Activated CD8-positive, alpha-beta memory T cell treated with anti-CD3 and anti-CD28 coated beads, Interleukin-2, amount 10 ng/mL, durations not matched to agents 7 days and 5 days (primary cell): Measurements from ENCODE around the gene MAML3. TPM values are rescaled to one million over a fixed set of nuclear protein-coding genes. Genes with fewer than 3 reads are reported as not detected.

Experiments used
- ATAC-seq: fragments of 150-1000 bp; cut with Tn5 transposase; one replicate; pipeline ENCODE4 v1.10.0; 2021; ENCODE audit warnings: moderate library complexity
- CTCF ChIA-PET: fragments of 350-600 bp; sonication (Branson Sonifier 250); formaldehyde crosslinking; loops from one replicate; lab custom pipeline; 2021; ENCODE audit warnings: antibody characterized with exemption; lab: Charles Lee
- DNase-seq: peaks from one replicate; pipeline ENCODE4 v3.0.0-alpha.2; 2020
- H3K27ac Mint-ChIP-seq: one replicate; pipeline ENCODE4 v1.8.0; 2021; ENCODE audit warnings: mild to moderate bottlenecking, mixed read lengths
- H3K27me3 Mint-ChIP-seq: one replicate; pipeline ENCODE4 v1.8.0; 2021; ENCODE audit warnings: mixed read lengths
- H3K36me3 Mint-ChIP-seq: one replicate; pipeline ENCODE4 v1.8.0; 2021; ENCODE audit warnings: mild to moderate bottlenecking, mixed read lengths
- H3K4me1 Mint-ChIP-seq: one replicate; pipeline ENCODE4 v1.8.0; 2021; ENCODE audit warnings: mixed read lengths
- H3K4me3 Mint-ChIP-seq: one replicate; pipeline ENCODE4 v1.8.0; 2021; ENCODE audit warnings: mild to moderate bottlenecking, moderate library complexity, mixed read lengths
- H3K9me3 Mint-ChIP-seq: one replicate; pipeline ENCODE4 v1.8.0; 2022; ENCODE audit warnings: low read depth, mixed read lengths
- total RNA-seq, 2 experiments: library from RNA; stranded (reverse); gene quantifications; one replicate each; pipeline ENCODE4 v1.2.3, GENCODE V29; 2021

MAML3 gene
- total RNA-seq, 2 experiments from 2014 or later: 1.8 to 4.3 TPM

DNA sequence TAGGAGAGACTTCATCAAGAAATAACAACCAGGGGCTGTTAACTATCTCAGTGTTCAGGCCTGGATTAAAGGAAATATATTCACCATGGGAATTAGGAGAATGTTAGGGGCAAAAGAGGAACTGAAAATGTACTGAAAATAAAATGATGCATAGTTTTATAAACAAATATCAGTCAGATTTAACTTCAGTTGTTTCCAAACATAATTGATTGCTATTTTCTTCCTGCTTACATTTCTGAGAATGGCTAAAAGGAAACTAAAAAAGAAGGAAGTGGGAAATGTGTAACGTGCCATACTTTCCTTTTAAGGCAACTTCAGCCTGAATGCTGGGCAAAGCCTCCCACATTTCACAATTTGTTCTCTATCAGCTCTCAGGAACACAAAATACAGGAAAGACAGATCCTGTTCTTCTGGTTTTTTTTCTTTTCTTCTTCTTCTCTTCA is 178.1 kb downstream of the MAML3 start:
- Mint-ChIP-seq H3K27me3 (no peaks in the 10 kb centered on the region), H3K36me3 (peaks cover 12% of the 10 kb centered on the region), H3K4me3 (no peak overlapping the region), H3K9me3 (no peaks in the 10 kb centered on the region), H3K27ac (peak overlapping the region; percentile 13), H3K4me1 (peaks cover 58% of the 10 kb centered on the region)
- no peak for ATAC-seq
- DNase-seq: no peak
- CTCF ChIA-PET: no interaction called here

DNA sequence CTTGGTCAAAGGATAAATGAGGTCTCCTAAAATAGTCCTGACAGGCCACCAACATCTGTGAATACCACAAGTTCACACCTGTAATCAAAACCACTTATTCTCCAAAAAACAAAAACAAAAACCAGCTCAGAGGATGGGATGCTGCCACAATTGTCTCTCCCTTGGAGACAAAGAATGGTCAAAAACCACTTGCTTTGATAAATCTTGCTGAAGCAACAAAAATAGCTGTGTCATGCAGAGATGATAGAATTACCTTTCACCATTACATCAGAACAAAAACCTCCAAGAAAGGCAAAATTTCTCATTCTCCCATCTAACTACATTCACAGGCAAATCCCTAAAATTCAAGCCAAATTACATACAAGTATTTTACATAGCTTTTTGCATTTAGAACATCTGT is 180.4 kb downstream of the MAML3 start:
- Mint-ChIP-seq H3K36me3 (peaks cover 6% of the 10 kb centered on the region), H3K27ac (no peak overlapping the region), H3K4me1 (peaks cover 49% of the 10 kb centered on the region), H3K9me3 (no peaks in the 10 kb centered on the region), H3K4me3 (no peak overlapping the region), H3K27me3 (no peaks in the 10 kb centered on the region)
- DNase-seq (no peak), ATAC-seq (no peak)
- CTCF ChIA-PET: interaction anchor here (0.6 to 2.7 kb wide), 4 partner anchors 8 to 364 kb away, joined by 3 to 7 read pairs (median 5); no protein-coding TSS in a partner anchor

DNA sequence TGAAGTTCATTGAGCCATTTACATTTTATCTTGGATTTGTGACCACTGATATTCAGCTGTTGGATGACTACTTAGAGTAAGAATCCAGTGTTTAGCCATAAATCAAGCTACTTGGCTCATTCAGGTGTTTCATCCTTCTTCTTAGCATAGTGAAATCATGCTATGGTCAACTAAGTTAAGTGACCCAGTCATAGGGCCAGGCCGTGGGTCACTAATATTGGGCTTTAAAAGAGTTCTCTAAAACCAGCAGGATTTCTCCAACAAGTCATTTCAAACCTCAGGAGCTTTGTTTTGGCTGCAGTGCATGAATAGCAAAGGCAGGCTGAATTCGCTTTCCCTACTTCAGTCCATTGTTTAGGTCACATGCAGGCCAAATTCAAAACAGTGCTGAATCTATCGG is 181.0 kb downstream of the MAML3 start:
- CTCF ChIA-PET: interaction anchor here (1.3 to 2.7 kb wide), 3 partner anchors 9 to 281 kb away, joined by 5 to 7 read pairs (median 5); no protein-coding TSS in a partner anchor
- peaks cover 6% of the 10 kb centered on the region for H3K36me3 Mint-ChIP-seq

DNA sequence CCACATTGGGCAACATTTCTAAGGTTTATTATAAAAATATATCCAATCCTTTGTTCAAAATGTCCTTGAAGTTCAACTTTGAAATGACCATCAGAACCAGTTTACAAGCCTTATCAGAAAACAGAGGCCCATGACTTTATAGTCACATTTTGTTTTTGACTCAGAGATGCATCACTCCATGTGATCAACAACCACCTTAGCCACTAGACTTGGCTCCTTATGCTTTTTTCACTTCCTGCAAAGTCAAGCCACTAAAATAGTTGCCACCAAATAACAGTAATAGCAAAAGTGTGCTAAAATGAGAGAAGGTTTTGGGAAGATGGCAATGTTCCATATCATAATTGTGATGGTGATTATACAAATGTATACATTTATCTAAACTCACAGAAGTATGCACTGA is 181.7 kb downstream of the MAML3 start:
- no peaks in the 10 kb centered on the region for H3K9me3 Mint-ChIP-seq
- no peak for ATAC-seq
- H3K4me3 Mint-ChIP-seq: no peak overlapping the region
- DNase-seq: no peak
- H3K27ac Mint-ChIP-seq: no peak overlapping the region
- peaks cover 5% of the 10 kb centered on the region for H3K36me3 Mint-ChIP-seq
- CTCF ChIA-PET: interaction anchor here (1.3 to 2.7 kb wide), 3 partner anchors 10 to 281 kb away, joined by 5 to 7 read pairs (median 5); no protein-coding TSS in a partner anchor
- peaks cover 2% of the 10 kb centered on the region for H3K27me3 Mint-ChIP-seq
- H3K4me1 Mint-ChIP-seq: peaks cover 39% of the 10 kb centered on the region

More for the DNA sequence above, 181.0 kb downstream of the MAML3 start:
- H3K27me3 Mint-ChIP-seq: no peaks in the 10 kb centered on the region
- H3K4me3 Mint-ChIP-seq: no peak overlapping the region
- peaks cover 44% of the 10 kb centered on the region for H3K4me1 Mint-ChIP-seq
- H3K9me3 Mint-ChIP-seq: no peaks in the 10 kb centered on the region
- no peak overlapping the region for H3K27ac Mint-ChIP-seq
- DNase-seq: no peak
- no peak for ATAC-seq

DNA sequence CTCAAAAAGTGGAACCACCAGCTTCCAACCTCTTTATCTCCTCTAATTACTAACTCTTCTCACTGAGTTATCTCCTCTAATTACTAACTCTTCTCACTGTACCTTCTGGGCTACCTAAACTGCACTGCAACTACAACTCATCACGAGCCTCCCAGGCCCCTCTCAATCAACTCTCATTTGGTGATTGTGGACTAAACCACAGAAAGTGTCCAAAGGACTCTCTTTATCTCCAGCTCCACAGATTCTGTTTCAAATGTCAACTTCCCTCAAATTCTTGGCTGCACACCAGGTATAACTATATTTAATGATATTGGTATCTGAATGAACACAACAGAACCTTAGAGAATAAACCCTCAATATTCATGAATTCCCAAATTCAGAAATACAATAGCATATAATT is 182.9 kb downstream of the MAML3 start:
- H3K36me3 Mint-ChIP-seq: peaks cover 3% of the 10 kb centered on the region
- no peak for DNase-seq
- no peaks in the 10 kb centered on the region for H3K9me3 Mint-ChIP-seq
- no peak overlapping the region for H3K27ac Mint-ChIP-seq
- ATAC-seq: no peak
- H3K4me1 Mint-ChIP-seq: peaks cover 30% of the 10 kb centered on the region
- CTCF ChIA-PET: no interaction called here
- peaks cover 12% of the 10 kb centered on the region for H3K27me3 Mint-ChIP-seq
- no peak overlapping the region for H3K4me3 Mint-ChIP-seq

DNA sequence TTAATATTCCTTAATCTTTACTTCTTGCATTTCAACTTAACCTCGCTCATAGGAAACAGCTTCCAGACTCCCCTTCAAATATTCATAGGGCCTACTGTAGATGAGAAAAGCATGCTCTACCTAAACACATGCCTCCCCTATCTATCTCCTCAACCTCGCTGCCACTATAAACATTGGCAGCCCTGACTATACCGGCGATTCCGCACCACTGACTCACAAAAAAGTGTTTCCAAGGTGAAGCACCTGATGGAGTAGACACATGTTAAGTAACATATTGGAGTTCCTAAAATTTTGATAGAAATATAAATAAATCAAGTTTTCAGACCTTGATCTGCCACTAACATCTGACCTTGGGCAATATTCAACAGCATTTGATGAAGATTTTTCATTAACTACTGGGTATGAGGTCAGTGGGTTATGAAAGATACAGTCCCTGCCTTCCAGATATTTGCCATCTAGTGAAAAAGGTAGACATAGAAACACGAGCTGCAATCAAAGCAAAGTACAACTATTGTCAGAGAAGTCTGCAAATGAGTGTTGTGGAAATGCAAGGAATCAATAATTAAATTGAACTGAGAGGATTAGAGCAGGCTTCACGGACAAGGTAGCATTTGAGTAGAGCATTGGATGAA is 184.2 kb downstream of the MAML3 start:
- Mint-ChIP-seq H3K4me3 (no peak overlapping the region), H3K27me3 (peaks cover 22% of the 10 kb centered on the region), H3K9me3 (no peaks in the 10 kb centered on the region), H3K36me3 (peaks cover 3% of the 10 kb centered on the region), H3K4me1 (peaks cover 16% of the 10 kb centered on the region), H3K27ac (no peak overlapping the region)
- DNase-seq (no peak), ATAC-seq (no peak)
- CTCF ChIA-PET: no interaction called here

DNA sequence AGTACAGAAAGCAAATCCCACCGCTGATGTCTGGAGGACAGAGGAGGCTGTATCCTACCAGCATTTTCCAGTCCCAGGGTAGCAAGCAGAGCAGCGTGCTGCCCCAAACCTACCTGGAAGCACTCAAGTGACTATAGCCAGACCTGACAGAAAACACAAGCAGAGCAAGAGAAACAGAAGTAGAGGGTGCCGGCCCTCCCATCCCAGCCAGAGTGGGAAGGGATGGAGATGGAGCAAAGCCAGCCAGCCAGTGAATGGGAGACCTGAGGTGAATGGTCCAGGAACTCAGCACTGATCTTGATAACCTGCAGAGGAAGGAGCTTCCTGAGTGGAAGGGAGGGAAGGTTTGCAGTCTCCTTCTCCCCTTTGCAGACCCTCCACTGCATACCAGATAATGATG is 185.2 kb downstream of the MAML3 start:
- CTCF ChIA-PET: no interaction called here
- H3K4me1 Mint-ChIP-seq: peaks cover 15% of the 10 kb centered on the region
- ATAC-seq: no peak
- H3K4me3 Mint-ChIP-seq: no peak overlapping the region
- no peak overlapping the region for H3K27ac Mint-ChIP-seq
- H3K36me3 Mint-ChIP-seq: peaks cover 3% of the 10 kb centered on the region
- DNase-seq: no peak
- H3K9me3 Mint-ChIP-seq: no peaks in the 10 kb centered on the region
- H3K27me3 Mint-ChIP-seq: peaks cover 26% of the 10 kb centered on the region

DNA sequence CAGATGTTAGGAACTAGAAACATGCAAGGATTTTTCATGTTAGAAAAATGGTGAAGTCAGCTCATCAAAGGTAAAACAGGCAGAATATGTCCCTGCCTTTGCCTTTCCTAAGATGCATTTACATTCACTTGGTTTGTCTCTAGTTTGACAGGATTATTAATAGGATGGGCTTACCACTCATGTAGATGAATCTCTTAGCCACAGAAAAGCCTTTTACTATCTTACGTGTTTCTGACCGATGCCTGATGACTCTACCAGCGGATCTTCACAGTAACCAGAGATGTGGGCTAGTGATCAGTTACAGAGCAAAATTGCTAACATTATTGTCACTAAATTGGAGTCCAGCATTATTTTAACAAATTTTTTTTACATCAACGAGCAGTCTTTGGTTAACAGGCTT is 187.6 kb downstream of the MAML3 start:
- no peak overlapping the region for H3K4me3 Mint-ChIP-seq
- CTCF ChIA-PET: no interaction called here
- no peaks in the 10 kb centered on the region for H3K4me1 Mint-ChIP-seq
- no peak for DNase-seq
- no peaks in the 10 kb centered on the region for H3K36me3 Mint-ChIP-seq
- no peak for ATAC-seq
- no peak overlapping the region for H3K27ac Mint-ChIP-seq
- H3K27me3 Mint-ChIP-seq: peaks cover 37% of the 10 kb centered on the region
- H3K9me3 Mint-ChIP-seq: no peaks in the 10 kb centered on the region

DNA sequence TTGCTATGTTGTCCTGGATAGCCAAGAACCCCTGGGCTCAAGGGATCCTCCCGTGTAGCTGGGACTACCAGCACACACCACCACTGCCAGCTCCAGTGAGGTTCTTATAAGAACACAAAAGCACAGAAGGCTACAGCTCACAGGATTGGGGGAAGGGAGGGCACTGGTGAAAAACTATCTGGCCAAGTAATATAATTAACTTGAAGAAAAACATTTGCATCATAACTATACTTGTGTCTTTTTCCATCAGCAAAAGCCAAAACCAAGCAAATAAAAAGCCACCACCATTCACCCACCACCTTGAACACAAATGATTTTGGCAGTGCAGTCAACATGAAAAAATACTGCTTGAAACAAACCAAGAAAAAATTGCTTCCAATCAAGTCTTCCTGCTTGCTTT is 188.2 kb downstream of the MAML3 start:
- CTCF ChIA-PET: interaction anchor here (1.7 kb wide), 1 partner anchor 86 kb away, joined by 4 read pairs; no protein-coding TSS in a partner anchor
- ATAC-seq: no peak
- Mint-ChIP-seq H3K27ac (no peak overlapping the region), H3K4me3 (no peak overlapping the region), H3K36me3 (peaks cover 3% of the 10 kb centered on the region), H3K27me3 (peaks cover 43% of the 10 kb centered on the region), H3K9me3 (no peaks in the 10 kb centered on the region), H3K4me1 (no peaks in the 10 kb centered on the region)
- no peak for DNase-seq

DNA sequence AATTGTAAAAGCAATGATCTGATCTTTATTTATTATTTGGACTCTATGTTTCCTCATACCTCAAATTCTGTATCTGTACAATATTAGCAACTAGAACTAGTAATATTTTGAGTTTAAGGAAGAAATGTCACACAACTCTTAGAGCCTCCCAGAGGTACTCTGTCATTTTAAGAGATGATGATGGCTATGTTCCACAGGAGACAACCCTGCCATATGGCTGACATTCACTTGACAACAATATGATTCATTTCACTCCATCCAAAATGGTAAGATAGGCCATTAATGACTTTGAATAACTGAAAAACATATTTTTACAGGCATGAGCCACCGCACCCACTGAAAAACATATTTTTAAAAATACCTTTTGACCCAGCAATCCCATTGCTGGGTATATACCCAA is 190.3 kb downstream of the MAML3 start:
- Mint-ChIP-seq H3K36me3 (peaks cover 3% of the 10 kb centered on the region), H3K4me3 (no peak overlapping the region), H3K9me3 (no peaks in the 10 kb centered on the region), H3K27ac (no peak overlapping the region), H3K4me1 (no peaks in the 10 kb centered on the region), H3K27me3 (peaks cover 61% of the 10 kb centered on the region)
- no peak for ATAC-seq
- CTCF ChIA-PET: no interaction called here
- no peak for DNase-seq

DNA sequence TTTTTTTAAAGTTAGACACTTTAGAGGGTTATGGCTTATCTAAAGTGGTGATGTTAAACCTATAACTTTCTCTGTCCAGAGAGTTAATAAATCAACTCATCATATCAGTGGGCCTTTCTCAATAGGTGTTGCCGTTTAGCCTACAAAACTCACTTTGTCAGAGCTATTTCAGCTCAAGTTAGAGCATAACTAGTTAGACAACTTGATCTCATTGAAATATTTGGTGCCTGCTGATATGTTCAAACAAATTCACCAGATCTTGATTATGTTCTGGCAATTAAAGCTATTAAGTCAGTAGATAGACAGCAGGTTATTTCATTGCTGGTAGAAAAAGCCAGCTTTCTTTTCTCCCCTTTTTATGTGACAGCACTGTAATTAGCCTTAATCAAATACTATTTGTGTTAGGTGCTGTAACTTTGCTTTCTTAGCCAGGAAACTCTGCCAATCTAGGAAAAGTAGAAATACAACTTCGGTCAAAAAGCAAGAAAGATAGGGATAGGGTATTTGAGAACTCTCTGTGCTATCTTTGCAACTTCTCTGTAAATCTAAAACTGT is 191.8 kb downstream of the MAML3 start:
- Mint-ChIP-seq H3K4me3 (no peak overlapping the region), H3K9me3 (no peaks in the 10 kb centered on the region), H3K4me1 (no peaks in the 10 kb centered on the region), H3K36me3 (peaks cover 3% of the 10 kb centered on the region), H3K27ac (no peak overlapping the region), H3K27me3 (peaks cover 67% of the 10 kb centered on the region)
- CTCF ChIA-PET: no interaction called here
- ATAC-seq (no peak), DNase-seq (no peak)

DNA sequence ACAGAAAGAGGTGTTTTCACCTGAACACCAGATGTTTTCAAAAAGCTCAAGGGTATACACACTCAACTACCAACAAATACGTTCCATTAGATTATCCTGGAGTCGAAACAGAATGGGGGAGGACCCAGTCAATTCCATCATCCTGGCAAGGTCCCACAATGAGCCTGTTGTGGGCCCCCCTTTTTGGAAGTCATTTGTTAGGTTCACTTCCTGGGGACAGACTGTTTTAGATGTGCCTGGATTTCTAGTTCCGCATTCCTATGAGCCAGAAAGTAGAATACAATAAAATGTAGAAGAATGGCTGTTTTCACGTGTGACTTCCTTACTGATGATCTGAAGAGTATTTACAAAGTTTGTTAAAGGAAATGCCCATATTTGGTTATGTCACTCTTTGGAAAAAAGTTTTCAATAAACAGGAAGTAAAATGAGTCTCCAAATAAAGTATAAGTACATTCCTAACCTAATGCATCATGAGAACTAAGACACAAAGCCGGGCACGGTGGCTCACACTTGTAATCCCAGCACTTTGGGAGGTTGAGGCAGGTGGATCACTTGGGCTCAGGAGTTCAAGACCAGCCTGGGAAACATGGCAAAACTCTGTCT is 192.5 kb downstream of the MAML3 start:
- H3K9me3 Mint-ChIP-seq: no peaks in the 10 kb centered on the region
- H3K4me1 Mint-ChIP-seq: no peaks in the 10 kb centered on the region
- CTCF ChIA-PET: no interaction called here
- H3K27me3 Mint-ChIP-seq: peaks cover 68% of the 10 kb centered on the region
- H3K36me3 Mint-ChIP-seq: peaks cover 3% of the 10 kb centered on the region
- DNase-seq (no peak), ATAC-seq (no peak)
- no peak overlapping the region for H3K27ac Mint-ChIP-seq
- H3K4me3 Mint-ChIP-seq: no peak overlapping the region

DNA sequence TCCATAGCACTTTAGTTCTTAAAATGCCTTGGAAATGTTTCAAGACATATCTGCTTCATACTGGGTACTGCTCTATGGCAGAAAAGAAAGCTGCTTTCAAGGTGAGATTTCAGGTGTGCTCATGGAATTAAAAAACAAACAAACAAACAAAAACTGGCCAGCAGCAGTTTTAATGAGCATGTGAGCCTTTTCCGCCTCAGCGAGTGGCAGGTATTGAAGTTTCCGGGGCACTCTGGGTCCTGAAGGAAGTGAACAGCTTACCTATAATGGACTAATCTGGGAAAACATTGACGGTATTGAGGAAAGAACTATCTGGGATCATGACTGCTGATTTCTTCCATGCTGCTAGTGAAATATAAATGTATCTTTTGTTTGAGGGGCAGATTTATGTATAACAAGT is 194.6 kb downstream of the MAML3 start:
- H3K4me3 Mint-ChIP-seq: no peak overlapping the region
- DNase-seq (no peak), ATAC-seq (no peak)
- H3K27ac Mint-ChIP-seq: no peak overlapping the region
- H3K36me3 Mint-ChIP-seq: peaks cover 3% of the 10 kb centered on the region
- no peaks in the 10 kb centered on the region for H3K9me3 Mint-ChIP-seq
- CTCF ChIA-PET: no interaction called here
- H3K4me1 Mint-ChIP-seq: no peaks in the 10 kb centered on the region
- H3K27me3 Mint-ChIP-seq: peaks cover 67% of the 10 kb centered on the region

DNA sequence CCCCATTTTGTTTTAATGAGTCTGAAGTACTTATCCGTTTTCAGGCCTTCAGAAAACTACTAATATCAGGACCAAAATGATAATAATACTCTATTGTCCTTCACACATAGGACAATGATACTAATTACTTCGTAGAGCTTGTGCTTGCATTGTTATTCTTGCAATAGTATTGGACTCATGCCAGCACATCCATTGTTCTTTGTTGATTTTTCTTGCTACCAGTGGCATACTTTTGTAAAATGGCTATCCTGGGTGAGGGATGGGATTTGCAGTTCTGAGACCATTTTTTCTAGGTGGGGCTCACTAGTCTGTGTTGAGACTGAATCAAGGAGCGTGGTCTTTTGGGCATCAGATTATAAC is 195.3 kb downstream of the MAML3 start:
- H3K27ac Mint-ChIP-seq: no peak overlapping the region
- CTCF ChIA-PET: no interaction called here
- peaks cover 65% of the 10 kb centered on the region for H3K27me3 Mint-ChIP-seq
- H3K4me1 Mint-ChIP-seq: no peaks in the 10 kb centered on the region
- no peaks in the 10 kb centered on the region for H3K9me3 Mint-ChIP-seq
- no peak for ATAC-seq
- H3K36me3 Mint-ChIP-seq: peaks cover 3% of the 10 kb centered on the region
- no peak overlapping the region for H3K4me3 Mint-ChIP-seq
- DNase-seq: no peak
